Bronchial epithelial cell (primary cell): Measurements from ENCODE around the gene FUOM. TPM values are rescaled to one million over a fixed set of nuclear protein-coding genes. Genes with fewer than 3 reads are reported as not detected.

Source experiments
- DNase-seq: peaks from one replicate; pipeline ENCODE4 v3.0.0-alpha.2; 2010; ENCODE audit warnings: low read depth
- FAIRE-seq: peaks from 2 replicates; lab custom pipeline; 2011; peaks lifted over from hg19 to GRCh38; lab: Jason Lieb, UNC
- H3K27me3 ChIP-seq: 2 replicates; pipeline ENCODE4 v1.5.1; 2011; ENCODE audit warnings: low read length; ENCODE audit not compliant: control insufficient read depth, insufficient read depth
- H3K36me3 ChIP-seq: 2 replicates; pipeline ENCODE4 v1.5.1; 2011; ENCODE audit warnings: low read length; ENCODE audit not compliant: control insufficient read depth, insufficient read depth
- H3K4me3 ChIP-seq: 2 replicates; pipeline ENCODE4 v1.5.1; 2011; ENCODE audit warnings: mild to moderate bottlenecking, low read depth, low read length, control low read depth
- CTCF ChIP-seq: IDR thresholded peaks from 2 replicates; pipeline ENCODE4 v1.5.1; 2011; ENCODE audit warnings: mild to moderate bottlenecking, moderate library complexity, low read length, control low read depth, inconsistent platforms; ENCODE audit not compliant: insufficient read depth, severe bottlenecking
- total RNA-seq: library from RNA; depleted of rRNA; stranded (reverse); fragments of >200 nt; gene quantifications from 2 replicates; pipeline ENCODE4 v1.2.1, GENCODE V29; 2014

The FUOM gene
- total RNA-seq, 1 donor from 2014 or later = 16.8 TPM

- Histone ChIP-seq H3K27me3 (no peaks in the 10 kb centered on the region), H3K4me3 (no peak overlapping the region), H3K36me3 (peaks cover 1% of the 10 kb centered on the region)
- no peak for TF ChIP-seq CTCF
- DNase-seq (no peak), FAIRE-seq (no peak)
Measured at GRCh38 chr10:133384071-133384470, 26.3 kb upstream of the FUOM start.

GRCh38 chr10:133383551-133383950 is 25.7 kb upstream of the FUOM start:
- H3K4me3 ChIP-seq = no peak overlapping the region
- no peak for FAIRE-seq

GRCh38 chr10:133381036-133381435 is 23.2 kb upstream of the FUOM start:
- Histone ChIP-seq H3K36me3 (peaks cover 1% of the 10 kb centered on the region), H3K4me3 (no peak overlapping the region), H3K27me3 (no peaks in the 10 kb centered on the region)
- DNase-seq = no peak
- no peak for FAIRE-seq
- no peak for TF ChIP-seq CTCF

More at GRCh38 chr10:133383551-133383950, 25.7 kb upstream of the FUOM start:
- no peak for TF ChIP-seq CTCF
- H3K36me3 ChIP-seq = peaks cover 1% of the 10 kb centered on the region
- DNase-seq = no peak
- no peaks in the 10 kb centered on the region for H3K27me3 ChIP-seq

GRCh38 chr10:133379801-133380666 is 22.2 kb upstream of the FUOM start:
- H3K27me3 ChIP-seq = no peaks in the 10 kb centered on the region
- DNase-seq = no peak
- peaks cover 1% of the 10 kb centered on the region for H3K36me3 ChIP-seq
- FAIRE-seq = no peak
- no peak for TF ChIP-seq CTCF
- peak overlapping the region; percentile 44 for H3K4me3 ChIP-seq

GRCh38 chr10:133379152-133379800 is 21.5 kb upstream of the FUOM start, which contains the start of gene PAOX:
PAOX (plus strand) TSS chr10:133379262; CDS start chr10:133379317, 55 bp downstream.
- peak within 1 kb of the TSS; percentile 68 for H3K4me3 ChIP-seq
- FAIRE-seq = no peak
- TF ChIP-seq CTCF = no peak
- DNase-seq = peak; percentile 55
- H3K27me3 ChIP-seq = no peaks in the 10 kb centered on the region
- H3K36me3 ChIP-seq = peaks cover 1% of the 10 kb centered on the region
